ENCODE results near the gene TSC22D3. TPM values are rescaled to one million over a fixed set of nuclear protein-coding genes. Genes with fewer than 3 reads are reported as not detected.
A peak's percentile ranks its signal among the peaks of the same experiment; 100 is the strongest.

TSC22D3 gene
- total RNA-seq, 1 donor, result 16.0 TPM

DNA sequence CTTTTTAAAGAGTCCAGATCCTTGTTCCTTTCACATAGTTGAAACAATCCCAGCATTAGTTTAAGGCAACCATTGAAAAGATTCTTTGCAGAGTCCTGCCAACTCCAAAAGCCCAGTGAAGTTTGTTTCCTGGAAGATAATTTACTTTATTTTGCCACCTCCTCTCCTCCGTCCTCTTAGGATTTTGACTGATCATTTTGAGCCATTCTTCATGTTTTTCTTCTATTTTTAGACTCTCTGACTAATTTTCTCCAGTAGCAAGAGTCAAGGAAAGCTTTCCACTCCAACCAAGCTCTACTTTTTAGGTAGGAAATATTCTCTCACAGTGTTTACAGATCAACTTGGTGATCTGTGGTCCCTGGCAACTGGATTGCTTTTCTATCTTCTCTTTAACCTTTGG is 12.2 kb upstream of the TSC22D3 start:
- TF ChIP-seq, protein P1, sequence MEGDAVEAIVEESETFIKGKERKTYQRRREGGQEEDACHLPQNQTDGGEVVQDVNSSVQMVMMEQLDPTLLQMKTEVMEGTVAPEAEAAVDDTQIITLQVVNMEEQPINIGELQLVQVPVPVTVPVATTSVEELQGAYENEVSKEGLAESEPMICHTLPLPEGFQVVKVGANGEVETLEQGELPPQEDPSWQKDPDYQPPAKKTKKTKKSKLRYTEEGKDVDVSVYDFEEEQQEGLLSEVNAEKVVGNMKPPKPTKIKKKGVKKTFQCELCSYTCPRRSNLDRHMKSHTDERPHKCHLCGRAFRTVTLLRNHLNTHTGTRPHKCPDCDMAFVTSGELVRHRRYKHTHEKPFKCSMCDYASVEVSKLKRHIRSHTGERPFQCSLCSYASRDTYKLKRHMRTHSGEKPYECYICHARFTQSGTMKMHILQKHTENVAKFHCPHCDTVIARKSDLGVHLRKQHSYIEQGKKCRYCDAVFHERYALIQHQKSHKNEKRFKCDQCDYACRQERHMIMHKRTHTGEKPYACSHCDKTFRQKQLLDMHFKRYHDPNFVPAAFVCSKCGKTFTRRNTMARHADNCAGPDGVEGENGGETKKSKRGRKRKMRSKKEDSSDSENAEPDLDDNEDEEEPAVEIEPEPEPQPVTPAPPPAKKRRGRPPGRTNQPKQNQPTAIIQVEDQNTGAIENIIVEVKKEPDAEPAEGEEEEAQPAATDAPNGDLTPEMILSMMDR (IDR thresholded peaks at IDR 0.05; ENCODE audit: insufficient read depth, low read depth, low read length), result no peak
- DNase-seq (ENCODE audit: low read depth), result no peak
- no peak overlapping the region for H3K4me3 ChIP-seq (ENCODE audit: low read depth, low read length)

DNA sequence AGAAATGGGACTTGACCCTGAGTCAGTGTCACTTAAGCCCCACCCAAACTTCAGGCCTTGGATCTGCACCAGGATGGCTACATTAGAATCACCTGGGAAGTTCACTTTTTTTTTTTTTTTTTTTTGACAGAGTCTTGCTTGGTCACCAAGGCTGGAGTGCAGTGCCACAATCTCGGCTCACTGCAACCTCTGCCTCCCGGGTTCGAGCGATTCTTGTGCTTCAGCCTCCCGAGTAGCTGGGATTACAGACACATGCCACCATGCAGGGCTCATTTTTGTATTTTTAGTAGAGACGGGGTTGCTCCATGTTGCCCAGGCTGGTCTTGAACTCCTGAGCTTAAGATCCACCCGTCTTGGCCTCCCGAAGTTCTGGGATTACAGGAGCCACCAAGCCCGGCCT is 4.9 kb upstream of the TSC22D3 start:
- DNase-seq (ENCODE audit: low read depth), result no peak
- H3K4me3 ChIP-seq (ENCODE audit: low read depth, low read length), result no peak overlapping the region

DNA sequence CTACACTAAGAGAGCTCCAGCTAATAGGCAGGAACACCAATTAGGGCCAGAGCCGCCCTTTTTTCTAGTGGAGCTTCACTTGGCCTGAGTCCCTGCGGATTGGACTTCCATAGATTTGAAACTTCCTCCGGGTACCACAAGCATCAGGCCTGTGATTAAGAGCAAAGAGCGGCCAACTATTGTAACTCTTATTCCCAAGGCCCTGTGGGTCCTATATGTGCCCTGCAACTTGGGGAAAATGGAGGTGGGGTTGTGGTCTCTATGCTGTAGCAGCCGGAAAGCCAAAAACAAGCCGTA is 1.9 kb upstream of the TSC22D3 start, which contains the start of gene NCBP2L:
Gene NCBP2L (plus strand): TSS at position 198 of the 297 bp plus-strand sequence. CDS start 16,488 bp downstream, outside the sequence.
- peak within 1 kb of the TSS; percentile 56 for H3K4me3 ChIP-seq (ENCODE audit: low read depth, low read length)
- TF ChIP-seq, protein P1 (IDR thresholded peaks at IDR 0.05; ENCODE audit: insufficient read depth, low read depth, low read length), result no peak
- no peak for DNase-seq (ENCODE audit: low read depth)

More for the DNA sequence above, 4.9 kb upstream of the TSC22D3 start:
- TF ChIP-seq, protein P1 (IDR thresholded peaks at IDR 0.05; ENCODE audit: insufficient read depth, low read depth, low read length), result no peak

DNA sequence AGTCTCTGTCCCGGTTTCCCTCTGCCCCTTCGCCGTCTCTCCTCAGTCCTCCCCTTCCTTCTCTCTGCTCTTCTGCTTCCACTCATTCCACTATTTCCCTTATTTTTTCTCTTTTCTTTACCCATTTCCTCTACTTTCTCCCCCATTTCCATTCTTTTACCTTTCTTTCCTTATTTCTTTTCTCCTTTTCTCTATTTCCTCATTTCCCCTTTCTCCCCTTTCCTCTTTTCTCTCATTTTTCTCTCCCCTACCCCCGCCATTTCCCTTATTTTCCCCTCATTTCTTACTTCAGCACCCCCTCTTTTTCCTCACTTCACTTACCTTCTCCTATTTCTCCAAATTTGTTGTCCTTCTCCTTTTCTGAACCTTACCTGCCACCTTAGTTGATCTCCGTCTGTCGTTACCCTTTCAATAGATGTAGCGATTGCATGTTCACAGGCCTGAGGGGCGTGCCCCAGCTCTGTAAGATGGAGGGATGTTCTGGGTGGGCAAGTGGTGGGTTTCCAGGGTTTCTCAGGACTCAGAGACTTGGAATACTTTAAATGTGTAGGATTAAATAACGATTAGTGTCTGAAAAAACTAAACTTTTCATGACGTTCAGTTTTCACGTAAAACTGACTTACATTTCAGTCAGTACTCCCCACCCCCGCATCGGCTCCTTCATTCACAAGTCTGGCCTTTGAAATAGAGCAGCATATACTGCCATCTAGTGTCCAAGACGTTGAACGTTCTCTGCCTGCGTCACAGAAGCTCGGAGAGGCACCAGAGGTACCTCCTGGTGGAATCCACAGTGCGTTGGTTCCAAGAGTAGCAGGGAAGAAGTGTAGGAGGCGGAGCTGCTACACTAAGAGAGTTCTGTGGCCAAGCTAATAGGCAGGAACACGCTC is 1.3 kb upstream of the TSC22D3 start:
- peak; percentile 93 for DNase-seq (ENCODE audit: low read depth)
- H3K4me3 ChIP-seq (ENCODE audit: low read depth, low read length), result peak overlapping the region; percentile 56
- TF ChIP-seq, protein P1 (IDR thresholded peaks at IDR 0.05; ENCODE audit: insufficient read depth, low read depth, low read length), result peak; percentile 64

DNA sequence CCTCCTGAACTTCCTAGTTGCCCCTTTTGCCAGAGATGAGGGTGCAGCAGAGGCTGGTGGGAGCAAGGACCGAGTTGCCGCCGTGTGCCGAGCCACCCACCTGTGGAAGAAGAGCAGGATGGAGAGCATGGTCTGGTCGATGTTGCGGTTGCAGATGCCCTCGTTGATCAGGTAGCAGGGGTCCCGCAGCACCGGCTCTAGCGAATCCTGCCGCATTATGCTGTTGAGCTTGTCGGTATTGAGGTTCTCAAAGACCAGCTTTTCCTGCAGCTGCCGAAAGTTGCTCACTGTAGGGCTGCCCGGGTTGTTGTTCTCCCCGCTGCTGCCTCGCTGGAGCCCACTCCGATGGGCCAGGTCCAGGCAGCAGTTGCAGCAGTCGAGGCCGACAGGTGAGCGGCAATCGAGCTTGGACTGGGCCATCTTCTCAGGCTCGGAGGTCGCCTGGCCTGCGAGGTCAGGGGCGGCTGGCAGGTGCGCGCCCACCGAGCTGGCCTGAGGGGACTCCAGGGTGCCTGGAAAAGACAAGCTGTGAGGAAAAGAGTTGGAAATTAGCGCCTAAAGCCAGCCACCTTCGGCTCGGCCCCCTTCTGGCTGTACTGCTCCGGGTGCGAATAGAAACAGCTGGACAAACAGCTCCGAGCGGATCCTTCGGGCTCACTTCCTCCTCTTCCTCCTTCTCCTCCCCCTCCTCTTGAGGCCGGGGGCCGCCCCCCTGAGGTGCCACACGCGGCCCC is 420 bp downstream of the TSC22D3 start:
- TF ChIP-seq, protein P1 (IDR thresholded peaks at IDR 0.05; ENCODE audit: insufficient read depth, low read depth, low read length), result peak; percentile 4
- H3K4me3 ChIP-seq (ENCODE audit: low read depth, low read length), result peak overlapping the region; percentile 56
- no peak for DNase-seq (ENCODE audit: low read depth)

DNA sequence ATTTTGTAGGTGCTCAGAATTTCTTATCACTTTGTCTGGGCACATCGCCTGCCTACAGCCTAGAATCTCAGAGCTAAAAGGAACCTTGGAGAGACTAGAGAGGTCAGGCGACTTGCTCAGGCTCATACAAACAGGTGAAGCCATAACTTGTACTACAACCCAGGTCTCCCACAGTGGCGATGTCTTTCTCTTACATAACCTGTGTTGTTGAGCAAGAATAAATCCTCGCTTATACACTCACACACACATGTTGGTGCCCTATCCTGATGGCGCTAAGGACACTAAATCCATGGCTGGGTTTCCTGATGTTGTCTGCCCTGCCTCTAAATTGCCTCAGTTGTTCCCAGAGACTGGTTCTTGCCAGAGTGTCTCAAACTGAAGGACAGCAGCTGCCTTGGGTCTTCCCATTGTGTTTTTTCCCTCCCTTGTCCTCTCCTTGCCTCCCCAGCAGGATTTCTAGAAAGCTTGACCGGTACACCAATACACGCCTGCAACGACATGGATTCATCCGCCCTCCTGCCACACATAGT is 1.6 kb downstream of the TSC22D3 start:
- TF ChIP-seq, protein P1 (IDR thresholded peaks at IDR 0.05; ENCODE audit: insufficient read depth, low read depth, low read length), result no peak
- H3K4me3 ChIP-seq (ENCODE audit: low read depth, low read length), result peak overlapping the region; percentile 56
- no peak for DNase-seq (ENCODE audit: low read depth)

Measured in fibroblast of villous mesenchyme (primary cell).